PC-3 (cell line): Measurements from ENCODE around the gene CST11.

Experiments
- CTCF ChIP-seq: fragments of 300-600 bp; sonication (generic); conservative IDR thresholded peaks from 2 replicates; pipeline ENCODE4 v1.5.1; 2017; ENCODE audit warnings: antibody characterized with exemption, low read depth, mild to moderate bottlenecking, low read length
- EZH2 ChIP-seq: fragments of 300-600 bp; sonication (generic); IDR thresholded peaks from one replicate; pipeline ENCODE4 v1.6.1; 2017; ENCODE audit warnings: antibody characterized with exemption, mild to moderate bottlenecking, low read length; ENCODE audit not compliant: unreplicated experiment
- EZH2phosphoT487 ChIP-seq: fragments of 300-600 bp; sonication (generic); IDR thresholded peaks from 2 replicates; pipeline ENCODE4 v1.6.1; 2018; ENCODE audit warnings: mild to moderate bottlenecking, antibody characterized with exemption, low read length, borderline replicate concordance

GRCh38 chr20:23420943-23421931, 31.4 kb downstream of the CST11 start, which contains the start of gene NAPB:
- TF ChIP-seq CTCF (no peak; the same call in 1 of the 2 replicates), EZH2 (no peak), EZH2phosphoT487 (no peak)
